HEK293 (cell line): ENCODE results near the gene MYORG.

Experiments
- MYNN ChIP-seq: fragments of 450-650 bp; formaldehyde crosslinking; IDR thresholded peaks from 2 replicates; pipeline ENCODE4 v1.5.1; 2016; ENCODE audit warnings: missing biosample characterization, missing genetic modification characterization, borderline replicate concordance
- ZNF214 ChIP-seq: fragments of 450-650 bp; formaldehyde crosslinking; IDR thresholded peaks from 2 replicates; pipeline ENCODE4 v1.5.1; 2017; ENCODE audit warnings: missing biosample characterization, mild to moderate bottlenecking, missing genetic modification characterization, borderline replicate concordance

GRCh38 chr9:34338665-34339385 lies 37.9 kb downstream of the MYORG start:
- TF ChIP-seq MYNN (no peak), ZNF214 (tag by site-specific recombination) (no peak)
